Measurements from ENCODE around the gene KRTAP5-11. TPM values are rescaled to one million over a fixed set of nuclear protein-coding genes. Genes with fewer than 3 reads are reported as not detected.

The KRTAP5-11 gene
- total and polyA plus RNA-seq, 2 experiments from 2014 or later: not detected

- no peaks in the 10 kb centered on the region for H3K79me2 ChIP-seq (replicated peaks; ENCODE audit: insufficient read depth)
- TF ChIP-seq ZNF331 (CRISPR knock-in tag; IDR thresholded peaks at IDR 0.05; ENCODE audit: low read depth) (no peak), EZH2phosphoT487 (IDR thresholded peaks at IDR 0.05; ENCODE audit: unreplicated experiment) (no peak), JUNB (IDR thresholded peaks at IDR 0.05; ENCODE audit: unreplicated experiment) (no peak)
- TF ChIP-seq, protein P1, sequence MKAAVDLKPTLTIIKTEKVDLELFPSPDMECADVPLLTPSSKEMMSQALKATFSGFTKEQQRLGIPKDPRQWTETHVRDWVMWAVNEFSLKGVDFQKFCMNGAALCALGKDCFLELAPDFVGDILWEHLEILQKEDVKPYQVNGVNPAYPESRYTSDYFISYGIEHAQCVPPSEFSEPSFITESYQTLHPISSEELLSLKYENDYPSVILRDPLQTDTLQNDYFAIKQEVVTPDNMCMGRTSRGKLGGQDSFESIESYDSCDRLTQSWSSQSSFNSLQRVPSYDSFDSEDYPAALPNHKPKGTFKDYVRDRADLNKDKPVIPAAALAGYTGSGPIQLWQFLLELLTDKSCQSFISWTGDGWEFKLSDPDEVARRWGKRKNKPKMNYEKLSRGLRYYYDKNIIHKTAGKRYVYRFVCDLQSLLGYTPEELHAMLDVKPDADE (IDR thresholded peaks at IDR 0.05): no peak
- H4K20me1 ChIP-seq (replicated peaks; ENCODE audit: insufficient read depth): no peaks in the 10 kb centered on the region; the same call in 1 of the 2 replicates
- DNase-seq (ENCODE audit: low spot score) (no peak), ATAC-seq (no peak)
- no peaks in the 10 kb centered on the region for H3K36me3 Mint-ChIP-seq (ENCODE audit: low read depth)
- H3K4me1 Mint-ChIP-seq: no peaks in the 10 kb centered on the region
- no peaks in the 10 kb centered on the region for H3K27me3 ChIP-seq (ENCODE audit: insufficient read depth)
- no peak overlapping the region for H3K4me3 Mint-ChIP-seq
- no peaks in the 10 kb centered on the region for H3K9me3 Mint-ChIP-seq
- H3K27ac ChIP-seq (ENCODE audit: low read depth): no peak overlapping the region
- H3K4me3 ChIP-seq: no peak overlapping the region
- no peaks in the 10 kb centered on the region for H3K36me3 ChIP-seq (ENCODE audit: insufficient read depth)
- H3K4me1 ChIP-seq (ENCODE audit: insufficient read depth): no peaks in the 10 kb centered on the region
- H3F3A ChIP-seq (replicated peaks; ENCODE audit: low read depth): no peaks in the 10 kb centered on the region
- H3K9me2 ChIP-seq (ENCODE audit: insufficient read depth): no peaks in the 10 kb centered on the region
- no peak overlapping the region for H3K27ac Mint-ChIP-seq
- H3K27me3 Mint-ChIP-seq (ENCODE audit: insufficient read depth, low read depth, poor library complexity): peaks cover 2% of the 10 kb centered on the region
- H2AFZ ChIP-seq: no peak overlapping the region
- no peak overlapping the region for H3K4me2 ChIP-seq
Measured at GRCh38 chr11:71532036-71532610, 50.6 kb downstream of the KRTAP5-11 start.

Small RNAs within 50 kb of the gene (small RNA-seq; reads per million reads assigned to genes)
- gene AP000867.1 (ENCODE audit: low replicate concordance) (not detected), gene KRTAP5-14P (ENCODE audit: low replicate concordance) (not detected)

Other genes with a start within 250 kb of the KRTAP5-11 start
- 166 and 175 TPM in 2 replicates for gene DHCR7, start 134.5 kb downstream of the KRTAP5-11 start, total RNA-seq (2014; rRNA removed; shearing (Covaris generic))
- gene DHCR7, start 134.5 kb downstream of the KRTAP5-11 start, polyA plus RNA-seq (2016; fragmentation: Nextera tagmentation; extraction: Ambion mirVana): 84.0 and 91.3 TPM in 2 replicates
- gene NADSYN1, start 129.7 kb downstream of the KRTAP5-11 start, total RNA-seq (2014; rRNA removed; shearing (Covaris generic)): 50.4 and 54.9 TPM in 2 replicates
- 32.5 and 35.6 TPM in 2 replicates for gene NADSYN1, start 129.7 kb downstream of the KRTAP5-11 start, polyA plus RNA-seq (2016; fragmentation: Nextera tagmentation; extraction: Ambion mirVana)
- gene KRTAP5-7, start 55.6 kb downstream of the KRTAP5-11 start, total RNA-seq (2014; rRNA removed; shearing (Covaris generic)): not detected in 2 replicates
- gene KRTAP5-7, start 55.6 kb downstream of the KRTAP5-11 start, polyA plus RNA-seq (2016; fragmentation: Nextera tagmentation; extraction: Ambion mirVana): not detected in 2 replicates
- not detected in 2 replicates for gene KRTAP5-8, start 44.9 kb downstream of the KRTAP5-11 start, total RNA-seq (2014; rRNA removed; shearing (Covaris generic))
- gene KRTAP5-8, start 44.9 kb downstream of the KRTAP5-11 start, polyA plus RNA-seq (2016; fragmentation: Nextera tagmentation; extraction: Ambion mirVana): not detected in 2 replicates
- gene KRTAP5-9, start 34.5 kb downstream of the KRTAP5-11 start, total RNA-seq (2014; rRNA removed; shearing (Covaris generic)): not detected in 2 replicates
- 0.24 TPM in 1 of 2 replicates, not detected in the other for gene KRTAP5-9, start 34.5 kb downstream of the KRTAP5-11 start, polyA plus RNA-seq (2016; fragmentation: Nextera tagmentation; extraction: Ambion mirVana)
- gene KRTAP5-10, start 17.3 kb downstream of the KRTAP5-11 start, total RNA-seq (2014; rRNA removed; shearing (Covaris generic)): not detected in 2 replicates
- not detected in 2 replicates for gene KRTAP5-10, start 17.3 kb downstream of the KRTAP5-11 start, polyA plus RNA-seq (2016; fragmentation: Nextera tagmentation; extraction: Ambion mirVana)